Measurements from ENCODE around the gene IRF1.
A peak's percentile ranks its signal among the peaks of the same experiment; 100 is the strongest.
"Not testable (repeated sequence)": the region's sequence is repeated elsewhere in the genome, so short reads cannot be mapped to it uniquely, and the experiment has no call there.

IRF1 gene

GRCh38 chr5:132490484-132491367 lies at the start of gene IRF1:
TSS of gene IRF1 (minus strand) at chr5:132490773. CDS start at chr5:132489478, 1,295 bp downstream.
- peak; percentile 97 for DNase-seq (ENCODE audit: low spot score)

GRCh38 chr5:132540149-132540548 lies 49.6 kb upstream of the IRF1 start:
- DNase-seq (ENCODE audit: low spot score): no peak

GRCh38 chr5:132539716-132540115 lies 49.1 kb upstream of the IRF1 start:
- no peak for DNase-seq (ENCODE audit: low spot score)

- no peak for DNase-seq (ENCODE audit: low spot score)
Observed at GRCh38 chr5:132530946-132531345, 40.4 kb upstream of the IRF1 start.

GRCh38 chr5:132528866-132529634 lies 38.5 kb upstream of the IRF1 start:
- DNase-seq (ENCODE audit: low spot score): no peak

GRCh38 chr5:132528021-132528420 lies 37.4 kb upstream of the IRF1 start:
- DNase-seq (ENCODE audit: low spot score): no peak

- peak; percentile 59 for DNase-seq (ENCODE audit: low spot score)
Observed at GRCh38 chr5:132526974-132527564, 36.5 kb upstream of the IRF1 start.

GRCh38 chr5:132526290-132526973 lies 35.9 kb upstream of the IRF1 start:
- peak; percentile 79 for DNase-seq (ENCODE audit: low spot score)

GRCh38 chr5:132525299-132525724 lies 34.7 kb upstream of the IRF1 start:
- DNase-seq (ENCODE audit: low spot score): no peak

- not testable (repeated sequence) for DNase-seq (ENCODE audit: low spot score)
Observed at GRCh38 chr5:132524877-132525276, 34.3 kb upstream of the IRF1 start.

- DNase-seq (ENCODE audit: low spot score): not testable (repeated sequence)
Observed at GRCh38 chr5:132522067-132522466, 31.5 kb upstream of the IRF1 start.

GRCh38 chr5:132513618-132514336 lies 23.2 kb upstream of the IRF1 start:
- not testable (repeated sequence) for DNase-seq (ENCODE audit: low spot score)

- no peak for DNase-seq (ENCODE audit: low spot score)
Observed at GRCh38 chr5:132510076-132510475, 19.5 kb upstream of the IRF1 start.

- DNase-seq (ENCODE audit: low spot score): peak; percentile 60
Observed at GRCh38 chr5:132506094-132506692, 15.6 kb upstream of the IRF1 start.

GRCh38 chr5:132505641-132506040 lies 15.1 kb upstream of the IRF1 start:
- no peak for DNase-seq (ENCODE audit: low spot score)

GRCh38 chr5:132504746-132505145 lies 14.2 kb upstream of the IRF1 start:
- DNase-seq (ENCODE audit: low spot score): no peak

- no peak for DNase-seq (ENCODE audit: low spot score)
Observed at GRCh38 chr5:132503244-132503643, 12.7 kb upstream of the IRF1 start.

GRCh38 chr5:132501961-132502931 lies 11.7 kb upstream of the IRF1 start:
- no peak for DNase-seq (ENCODE audit: low spot score)

- DNase-seq (ENCODE audit: low spot score): no peak
Observed at GRCh38 chr5:132501629-132501956, 11.0 kb upstream of the IRF1 start.

Data from hematopoietic multipotent progenitor cell treated with erythropoietin and hydrocortisone succinate and interleukin-3 and kit ligand, for 17 days (in vitro differentiated cells).